ENCODE measurements around the gene RALGAPB. TPM values are rescaled to one million over a fixed set of nuclear protein-coding genes. Genes with fewer than 3 reads are reported as not detected.

RALGAPB gene
- total and polyA plus RNA-seq, 2 experiments from 2014 or later: 10.2 to 40.4 TPM

DNA sequence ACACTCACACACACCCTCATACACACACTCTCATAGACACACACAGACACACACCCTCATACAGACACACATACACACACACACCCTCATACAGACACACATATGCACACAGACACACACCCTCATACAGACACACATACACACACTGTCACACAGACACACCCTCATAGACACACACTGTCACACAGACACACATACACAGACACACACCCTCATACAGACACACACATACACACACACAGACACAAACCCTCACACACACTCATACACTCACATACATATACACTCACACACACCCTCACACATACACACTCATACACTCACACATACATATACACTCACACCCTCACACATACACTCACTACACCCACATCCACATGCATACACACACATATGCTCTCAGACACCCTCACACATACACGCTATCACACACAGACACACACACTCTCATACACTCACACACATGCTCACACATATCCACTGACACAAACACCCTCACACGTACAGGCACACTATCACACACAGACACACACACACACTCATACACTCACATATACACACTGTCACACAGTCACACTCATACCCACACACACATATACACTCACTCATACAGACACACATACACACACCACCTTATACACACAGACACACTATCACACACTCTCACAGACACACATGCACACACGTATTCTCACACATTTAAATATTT is 117.5 kb downstream of the RALGAPB start:
- ATAC-seq (no peak), DNase-seq (ENCODE audit: low spot score) (no peak)
- no peak for TF ChIP-seq NANOG (IDR thresholded peaks at IDR 0.05; ENCODE audit: borderline replicate concordance)
- TF ChIP-seq POLR2AphosphoS5 (IDR thresholded peaks at IDR 0.05; ENCODE audit: low read depth): no peak
- TF ChIP-seq STAT1 (IDR thresholded peaks at IDR 0.05; ENCODE audit: unreplicated experiment): no peak
- TF ChIP-seq, protein P1, sequence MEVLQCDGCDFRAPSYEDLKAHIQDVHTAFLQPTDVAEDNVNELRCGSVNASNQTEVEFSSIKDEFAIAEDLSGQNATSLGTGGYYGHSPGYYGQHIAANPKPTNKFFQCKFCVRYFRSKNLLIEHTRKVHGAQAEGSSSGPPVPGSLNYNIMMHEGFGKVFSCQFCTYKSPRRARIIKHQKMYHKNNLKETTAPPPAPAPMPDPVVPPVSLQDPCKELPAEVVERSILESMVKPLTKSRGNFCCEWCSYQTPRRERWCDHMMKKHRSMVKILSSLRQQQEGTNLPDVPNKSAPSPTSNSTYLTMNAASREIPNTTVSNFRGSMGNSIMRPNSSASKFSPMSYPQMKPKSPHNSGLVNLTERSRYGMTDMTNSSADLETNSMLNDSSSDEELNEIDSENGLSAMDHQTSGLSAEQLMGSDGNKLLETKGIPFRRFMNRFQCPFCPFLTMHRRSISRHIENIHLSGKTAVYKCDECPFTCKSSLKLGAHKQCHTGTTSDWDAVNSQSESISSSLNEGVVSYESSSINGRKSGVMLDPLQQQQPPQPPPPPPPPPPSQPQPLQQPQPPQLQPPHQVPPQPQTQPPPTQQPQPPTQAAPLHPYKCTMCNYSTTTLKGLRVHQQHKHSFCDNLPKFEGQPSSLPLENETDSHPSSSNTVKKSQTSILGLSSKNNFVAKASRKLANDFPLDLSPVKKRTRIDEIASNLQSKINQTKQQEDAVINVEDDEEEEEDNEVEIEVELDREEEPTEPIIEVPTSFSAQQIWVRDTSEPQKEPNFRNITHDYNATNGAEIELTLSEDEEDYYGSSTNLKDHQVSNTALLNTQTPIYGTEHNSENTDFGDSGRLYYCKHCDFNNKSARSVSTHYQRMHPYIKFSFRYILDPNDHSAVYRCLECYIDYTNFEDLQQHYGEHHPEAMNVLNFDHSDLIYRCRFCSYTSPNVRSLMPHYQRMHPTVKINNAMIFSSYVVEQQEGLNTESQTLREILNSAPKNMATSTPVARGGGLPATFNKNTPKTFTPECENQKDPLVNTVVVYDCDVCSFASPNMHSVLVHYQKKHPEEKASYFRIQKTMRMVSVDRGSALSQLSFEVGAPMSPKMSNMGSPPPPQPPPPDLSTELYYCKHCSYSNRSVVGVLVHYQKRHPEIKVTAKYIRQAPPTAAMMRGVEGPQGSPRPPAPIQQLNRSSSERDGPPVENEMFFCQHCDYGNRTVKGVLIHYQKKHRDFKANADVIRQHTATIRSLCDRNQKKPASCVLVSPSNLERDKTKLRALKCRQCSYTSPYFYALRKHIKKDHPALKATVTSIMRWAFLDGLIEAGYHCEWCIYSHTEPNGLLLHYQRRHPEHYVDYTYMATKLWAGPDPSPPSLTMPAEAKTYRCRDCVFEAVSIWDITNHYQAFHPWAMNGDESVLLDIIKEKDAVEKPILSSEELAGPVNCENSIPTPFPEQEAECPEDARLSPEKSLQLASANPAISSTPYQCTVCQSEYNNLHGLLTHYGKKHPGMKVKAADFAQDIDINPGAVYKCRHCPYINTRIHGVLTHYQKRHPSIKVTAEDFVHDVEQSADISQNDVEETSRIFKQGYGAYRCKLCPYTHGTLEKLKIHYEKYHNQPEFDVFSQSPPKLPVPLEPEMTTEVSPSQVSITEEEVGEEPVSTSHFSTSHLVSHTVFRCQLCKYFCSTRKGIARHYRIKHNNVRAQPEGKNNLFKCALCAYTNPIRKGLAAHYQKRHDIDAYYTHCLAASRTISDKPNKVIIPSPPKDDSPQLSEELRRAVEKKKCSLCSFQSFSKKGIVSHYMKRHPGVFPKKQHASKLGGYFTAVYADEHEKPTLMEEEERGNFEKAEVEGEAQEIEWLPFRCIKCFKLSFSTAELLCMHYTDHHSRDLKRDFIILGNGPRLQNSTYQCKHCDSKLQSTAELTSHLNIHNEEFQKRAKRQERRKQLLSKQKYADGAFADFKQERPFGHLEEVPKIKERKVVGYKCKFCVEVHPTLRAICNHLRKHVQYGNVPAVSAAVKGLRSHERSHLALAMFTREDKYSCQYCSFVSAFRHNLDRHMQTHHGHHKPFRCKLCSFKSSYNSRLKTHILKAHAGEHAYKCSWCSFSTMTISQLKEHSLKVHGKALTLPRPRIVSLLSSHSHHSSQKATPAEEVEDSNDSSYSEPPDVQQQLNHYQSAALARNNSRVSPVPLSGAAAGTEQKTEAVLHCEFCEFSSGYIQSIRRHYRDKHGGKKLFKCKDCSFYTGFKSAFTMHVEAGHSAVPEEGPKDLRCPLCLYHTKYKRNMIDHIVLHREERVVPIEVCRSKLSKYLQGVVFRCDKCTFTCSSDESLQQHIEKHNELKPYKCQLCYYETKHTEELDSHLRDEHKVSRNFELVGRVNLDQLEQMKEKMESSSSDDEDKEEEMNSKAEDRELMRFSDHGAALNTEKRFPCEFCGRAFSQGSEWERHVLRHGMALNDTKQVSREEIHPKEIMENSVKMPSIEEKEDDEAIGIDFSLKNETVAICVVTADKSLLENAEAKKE (CRISPR knock-in tag; IDR thresholded peaks at IDR 0.05): no peak
- TF ChIP-seq, protein P2, sequence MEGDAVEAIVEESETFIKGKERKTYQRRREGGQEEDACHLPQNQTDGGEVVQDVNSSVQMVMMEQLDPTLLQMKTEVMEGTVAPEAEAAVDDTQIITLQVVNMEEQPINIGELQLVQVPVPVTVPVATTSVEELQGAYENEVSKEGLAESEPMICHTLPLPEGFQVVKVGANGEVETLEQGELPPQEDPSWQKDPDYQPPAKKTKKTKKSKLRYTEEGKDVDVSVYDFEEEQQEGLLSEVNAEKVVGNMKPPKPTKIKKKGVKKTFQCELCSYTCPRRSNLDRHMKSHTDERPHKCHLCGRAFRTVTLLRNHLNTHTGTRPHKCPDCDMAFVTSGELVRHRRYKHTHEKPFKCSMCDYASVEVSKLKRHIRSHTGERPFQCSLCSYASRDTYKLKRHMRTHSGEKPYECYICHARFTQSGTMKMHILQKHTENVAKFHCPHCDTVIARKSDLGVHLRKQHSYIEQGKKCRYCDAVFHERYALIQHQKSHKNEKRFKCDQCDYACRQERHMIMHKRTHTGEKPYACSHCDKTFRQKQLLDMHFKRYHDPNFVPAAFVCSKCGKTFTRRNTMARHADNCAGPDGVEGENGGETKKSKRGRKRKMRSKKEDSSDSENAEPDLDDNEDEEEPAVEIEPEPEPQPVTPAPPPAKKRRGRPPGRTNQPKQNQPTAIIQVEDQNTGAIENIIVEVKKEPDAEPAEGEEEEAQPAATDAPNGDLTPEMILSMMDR (conservative IDR thresholded peaks at IDR 0.05; ENCODE audit: low read depth in 2 of 2): no peak
- TF ChIP-seq JUNB (IDR thresholded peaks at IDR 0.05; ENCODE audit: unreplicated experiment): no peak
- TF ChIP-seq CREB1 (CRISPR knock-in tag; IDR thresholded peaks at IDR 0.05; ENCODE audit: low read depth): no peak
- no peak for TF ChIP-seq EZH2 (IDR thresholded peaks at IDR 0.05; ENCODE audit: low read depth, unreplicated experiment)
- TF ChIP-seq EZH2phosphoT487 (IDR thresholded peaks at IDR 0.05; ENCODE audit: unreplicated experiment): no peak
- TF ChIP-seq, protein P3, sequence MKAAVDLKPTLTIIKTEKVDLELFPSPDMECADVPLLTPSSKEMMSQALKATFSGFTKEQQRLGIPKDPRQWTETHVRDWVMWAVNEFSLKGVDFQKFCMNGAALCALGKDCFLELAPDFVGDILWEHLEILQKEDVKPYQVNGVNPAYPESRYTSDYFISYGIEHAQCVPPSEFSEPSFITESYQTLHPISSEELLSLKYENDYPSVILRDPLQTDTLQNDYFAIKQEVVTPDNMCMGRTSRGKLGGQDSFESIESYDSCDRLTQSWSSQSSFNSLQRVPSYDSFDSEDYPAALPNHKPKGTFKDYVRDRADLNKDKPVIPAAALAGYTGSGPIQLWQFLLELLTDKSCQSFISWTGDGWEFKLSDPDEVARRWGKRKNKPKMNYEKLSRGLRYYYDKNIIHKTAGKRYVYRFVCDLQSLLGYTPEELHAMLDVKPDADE (IDR thresholded peaks at IDR 0.05): no peak
- TF ChIP-seq ZNF114 (CRISPR knock-in tag; IDR thresholded peaks at IDR 0.05): no peak
- TF ChIP-seq, protein P4, sequence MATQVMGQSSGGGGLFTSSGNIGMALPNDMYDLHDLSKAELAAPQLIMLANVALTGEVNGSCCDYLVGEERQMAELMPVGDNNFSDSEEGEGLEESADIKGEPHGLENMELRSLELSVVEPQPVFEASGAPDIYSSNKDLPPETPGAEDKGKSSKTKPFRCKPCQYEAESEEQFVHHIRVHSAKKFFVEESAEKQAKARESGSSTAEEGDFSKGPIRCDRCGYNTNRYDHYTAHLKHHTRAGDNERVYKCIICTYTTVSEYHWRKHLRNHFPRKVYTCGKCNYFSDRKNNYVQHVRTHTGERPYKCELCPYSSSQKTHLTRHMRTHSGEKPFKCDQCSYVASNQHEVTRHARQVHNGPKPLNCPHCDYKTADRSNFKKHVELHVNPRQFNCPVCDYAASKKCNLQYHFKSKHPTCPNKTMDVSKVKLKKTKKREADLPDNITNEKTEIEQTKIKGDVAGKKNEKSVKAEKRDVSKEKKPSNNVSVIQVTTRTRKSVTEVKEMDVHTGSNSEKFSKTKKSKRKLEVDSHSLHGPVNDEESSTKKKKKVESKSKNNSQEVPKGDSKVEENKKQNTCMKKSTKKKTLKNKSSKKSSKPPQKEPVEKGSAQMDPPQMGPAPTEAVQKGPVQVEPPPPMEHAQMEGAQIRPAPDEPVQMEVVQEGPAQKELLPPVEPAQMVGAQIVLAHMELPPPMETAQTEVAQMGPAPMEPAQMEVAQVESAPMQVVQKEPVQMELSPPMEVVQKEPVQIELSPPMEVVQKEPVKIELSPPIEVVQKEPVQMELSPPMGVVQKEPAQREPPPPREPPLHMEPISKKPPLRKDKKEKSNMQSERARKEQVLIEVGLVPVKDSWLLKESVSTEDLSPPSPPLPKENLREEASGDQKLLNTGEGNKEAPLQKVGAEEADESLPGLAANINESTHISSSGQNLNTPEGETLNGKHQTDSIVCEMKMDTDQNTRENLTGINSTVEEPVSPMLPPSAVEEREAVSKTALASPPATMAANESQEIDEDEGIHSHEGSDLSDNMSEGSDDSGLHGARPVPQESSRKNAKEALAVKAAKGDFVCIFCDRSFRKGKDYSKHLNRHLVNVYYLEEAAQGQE (IDR thresholded peaks at IDR 0.05; ENCODE audit: unreplicated experiment): no peak
- no peak for TF ChIP-seq ZNF331 (CRISPR knock-in tag; IDR thresholded peaks at IDR 0.05; ENCODE audit: low read depth)
- H3K36me3 ChIP-seq (ENCODE audit: insufficient read depth): no peaks in the 10 kb centered on the region
- no peaks in the 10 kb centered on the region for H3K4me1 ChIP-seq (ENCODE audit: insufficient read depth)
- H3K79me2 ChIP-seq (replicated peaks; ENCODE audit: insufficient read depth): no peaks in the 10 kb centered on the region
- H3K4me3 ChIP-seq: no peak overlapping the region
- H3K4me2 ChIP-seq: no peak overlapping the region
- no peak overlapping the region for H3K27ac Mint-ChIP-seq
- no peak overlapping the region; the same call in 1 of the 2 replicates for H2AFZ ChIP-seq
- H3K27me3 Mint-ChIP-seq (ENCODE audit: insufficient read depth, low read depth, poor library complexity): no peaks in the 10 kb centered on the region
- no peak overlapping the region for H3K4me3 Mint-ChIP-seq
- no peak overlapping the region for H3K27ac ChIP-seq (ENCODE audit: low read depth)
- H3F3A ChIP-seq (replicated peaks; ENCODE audit: low read depth): no peaks in the 10 kb centered on the region
- H3K9me2 ChIP-seq (ENCODE audit: insufficient read depth): no peaks in the 10 kb centered on the region
- H3K27me3 ChIP-seq (ENCODE audit: insufficient read depth): no peaks in the 10 kb centered on the region
- no peaks in the 10 kb centered on the region for H3K9me3 Mint-ChIP-seq
- H3K36me3 Mint-ChIP-seq (ENCODE audit: low read depth): no peaks in the 10 kb centered on the region
- H3K4me1 Mint-ChIP-seq: no peaks in the 10 kb centered on the region; the same call in 1 of the 3 replicates
- H4K20me1 ChIP-seq (replicated peaks; ENCODE audit: insufficient read depth): no peaks in the 10 kb centered on the region

Measured in GM23338 (cell line).